SIG-M5 treated with dmso at 0.1 percent for 504 hours (cell line): Measurements from ENCODE around the gene APOBEC3H.

Experiments
- DNase-seq: peaks from one replicate; lab custom pipeline; 2025; ENCODE audit not compliant: unreplicated experiment; lab: John Stamatoyannopoulos, UW

The APOBEC3H gene

DNA sequence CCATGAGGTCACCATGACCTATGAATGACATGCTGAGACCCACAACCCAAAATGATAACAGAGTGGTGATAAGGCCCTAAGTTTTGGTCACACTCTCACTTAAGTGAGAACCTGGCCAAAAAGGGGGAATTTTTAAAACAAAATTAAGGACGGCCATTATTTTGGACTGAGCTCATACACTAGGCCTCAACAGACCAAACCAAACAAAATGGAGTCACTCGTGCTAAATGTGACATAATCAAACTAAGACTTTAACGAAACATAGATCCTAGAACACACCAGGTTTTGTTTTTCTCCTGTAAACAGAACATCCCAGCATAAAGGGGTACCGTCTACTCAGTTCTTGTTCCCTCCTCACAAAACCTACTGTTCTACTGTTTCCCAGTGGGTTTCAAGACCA is 11.4 kb downstream of the APOBEC3H start:
- DNase-seq, result no peak

DNA sequence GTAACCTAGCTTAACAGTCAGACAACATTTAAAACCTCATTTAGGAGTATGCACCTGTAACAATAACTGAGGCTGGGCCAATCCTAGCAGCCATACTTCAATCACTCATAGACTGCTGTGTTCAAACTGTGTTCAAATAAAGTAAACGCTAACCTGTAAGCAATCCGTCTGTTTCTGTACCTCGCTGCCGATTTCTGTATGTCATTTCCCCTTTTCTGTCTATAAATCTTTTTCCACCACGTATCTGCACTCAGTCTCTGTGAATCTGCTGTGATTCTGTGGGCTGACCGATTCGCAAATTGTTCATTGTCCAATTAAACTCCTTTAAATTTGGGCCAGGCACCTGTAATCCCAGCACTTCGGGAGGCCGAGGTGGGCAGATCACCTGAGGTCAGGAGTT is 12.3 kb downstream of the APOBEC3H start:
- no peak for DNase-seq

DNA sequence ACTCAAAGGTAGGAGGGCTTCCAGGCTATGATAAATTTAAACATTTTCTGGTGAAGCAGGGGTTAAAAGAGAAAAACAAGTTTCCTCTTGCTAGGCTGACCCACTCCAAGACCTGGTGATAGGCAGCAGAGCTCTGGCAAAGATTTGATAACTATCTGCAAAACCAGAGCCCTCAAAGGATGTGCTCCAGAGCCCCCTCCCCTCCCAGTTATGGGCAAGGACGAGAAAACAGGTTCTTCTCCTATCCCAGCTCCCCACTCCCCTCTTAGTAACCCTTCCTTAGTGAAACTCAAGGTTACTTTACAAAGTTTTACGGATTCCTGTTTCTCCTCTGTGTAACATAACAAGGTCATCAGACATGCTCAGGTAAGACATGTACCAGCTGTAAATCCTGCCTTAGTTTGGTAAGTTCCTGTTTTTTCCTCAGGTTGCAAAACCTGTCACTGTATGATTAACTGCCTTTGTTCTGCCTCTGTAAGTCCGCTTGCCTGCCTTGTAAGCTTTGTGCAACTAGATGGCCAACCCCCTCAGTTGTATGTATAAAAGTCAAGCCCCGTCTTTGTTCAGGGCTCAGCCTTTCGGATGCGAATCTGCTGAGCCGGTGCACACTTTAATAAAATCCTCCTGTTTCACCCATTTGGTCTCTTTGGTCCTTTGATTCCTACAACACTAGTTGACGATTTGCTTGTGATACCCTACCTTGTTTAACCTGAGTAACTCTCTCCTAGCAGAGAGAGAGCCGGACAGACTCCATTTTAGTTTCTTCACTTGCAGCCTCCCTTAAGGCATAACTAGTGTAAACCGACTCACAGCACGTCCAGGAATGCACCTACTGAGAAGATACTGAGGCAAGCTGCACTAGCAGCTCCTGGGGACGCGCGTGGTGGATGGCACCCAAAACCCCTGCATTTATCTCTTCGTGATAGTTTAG is 13.9 kb downstream of the APOBEC3H start:
- no peak for DNase-seq

DNA sequence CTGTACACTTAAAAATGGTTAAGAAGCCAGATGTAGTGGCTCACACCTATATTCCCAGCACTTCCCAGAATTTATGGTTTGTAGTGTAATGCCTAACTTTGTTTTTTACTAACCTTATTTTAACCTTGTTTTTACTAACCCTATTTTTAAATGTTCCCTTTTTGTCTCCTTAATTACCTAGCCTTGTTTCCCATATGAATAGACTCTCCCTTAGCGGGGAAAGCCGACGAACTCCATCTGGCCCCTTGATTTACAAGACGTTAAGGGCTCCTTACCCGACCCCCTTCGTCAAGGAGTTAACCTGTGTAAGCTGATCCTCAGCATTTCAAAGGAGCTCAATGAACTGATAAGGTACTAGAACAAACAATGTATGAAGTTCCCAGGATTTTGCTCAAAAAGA is 17.1 kb downstream of the APOBEC3H start:
- DNase-seq, result no peak

DNA sequence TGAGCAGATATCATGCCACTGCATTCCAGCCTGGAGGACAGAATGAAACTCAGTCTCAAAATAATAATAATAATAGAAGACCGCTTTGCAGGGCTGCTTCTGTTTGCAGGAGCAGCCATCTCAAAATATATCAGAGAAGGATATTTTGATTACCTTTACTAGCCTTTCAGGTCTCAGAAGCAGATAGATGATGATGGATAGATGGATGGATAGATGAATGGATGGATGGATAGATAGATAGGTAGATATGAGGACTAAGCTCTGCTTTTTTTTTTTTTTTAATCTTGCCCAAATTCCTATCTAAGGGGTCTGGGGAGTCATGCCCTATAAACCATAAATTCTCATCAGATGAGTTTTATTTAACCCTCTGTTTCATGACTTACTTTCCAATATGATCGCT is 18.5 kb downstream of the APOBEC3H start:
- no peak for DNase-seq

DNA sequence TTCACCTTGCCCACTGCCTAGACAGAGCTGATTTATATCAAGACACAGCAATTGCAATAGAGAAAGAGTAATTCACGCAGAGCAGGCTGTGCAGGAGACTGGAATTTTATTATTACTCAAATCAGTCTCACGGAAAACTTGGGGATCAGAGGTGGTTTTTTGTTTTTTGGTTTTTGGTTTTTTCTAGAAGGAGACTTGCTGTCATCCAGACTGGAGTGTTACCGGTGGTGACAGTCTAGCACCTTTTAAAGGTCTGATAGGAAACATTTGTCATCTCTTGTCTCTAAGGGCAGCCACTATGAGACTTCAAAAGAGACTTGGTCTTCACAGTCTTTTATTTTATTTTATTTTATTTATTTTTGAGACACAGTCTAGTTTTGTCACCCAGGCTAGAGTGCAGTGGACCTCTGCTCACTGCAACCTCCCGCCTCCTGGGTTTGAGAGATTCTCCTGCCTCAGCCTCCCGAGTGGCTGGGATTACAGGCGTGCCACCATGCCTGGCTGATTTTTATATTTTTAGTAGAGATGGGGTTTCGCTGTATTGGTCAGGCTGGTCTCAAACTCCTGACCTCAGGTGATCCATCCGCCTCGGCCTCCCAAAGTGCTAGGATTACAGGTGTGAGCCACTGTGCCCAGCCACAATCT is 19.1 kb downstream of the APOBEC3H start:
- DNase-seq, result no peak

DNA sequence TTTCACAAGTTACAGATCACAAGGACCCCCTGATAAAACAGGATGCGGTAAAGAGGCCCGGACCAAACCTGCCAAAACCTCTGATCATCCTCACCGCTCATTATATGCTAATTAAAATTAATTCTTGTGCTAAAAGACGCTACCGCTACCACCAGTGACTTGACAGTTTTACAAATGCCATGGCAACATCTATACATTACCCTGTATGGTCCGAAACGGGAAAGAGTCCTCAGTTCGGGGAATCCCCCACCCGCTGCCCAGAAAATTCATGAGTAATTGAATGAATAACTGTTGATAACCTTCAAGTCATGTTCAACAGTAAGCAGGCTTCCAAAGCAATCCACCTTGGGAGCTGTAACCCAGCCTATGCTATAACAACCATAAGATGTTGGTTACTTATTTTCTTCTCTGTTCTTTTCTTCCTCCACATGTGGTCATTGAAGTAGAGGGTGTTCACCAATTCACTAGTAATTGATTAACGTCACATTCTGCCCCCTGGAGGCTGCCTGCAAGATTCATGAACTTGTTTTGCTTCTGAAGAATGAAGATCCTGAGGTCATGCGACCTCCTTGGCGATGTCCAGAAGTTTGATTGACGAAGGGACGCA is 20.6 kb downstream of the APOBEC3H start:
- DNase-seq, result peak; percentile 36

DNA sequence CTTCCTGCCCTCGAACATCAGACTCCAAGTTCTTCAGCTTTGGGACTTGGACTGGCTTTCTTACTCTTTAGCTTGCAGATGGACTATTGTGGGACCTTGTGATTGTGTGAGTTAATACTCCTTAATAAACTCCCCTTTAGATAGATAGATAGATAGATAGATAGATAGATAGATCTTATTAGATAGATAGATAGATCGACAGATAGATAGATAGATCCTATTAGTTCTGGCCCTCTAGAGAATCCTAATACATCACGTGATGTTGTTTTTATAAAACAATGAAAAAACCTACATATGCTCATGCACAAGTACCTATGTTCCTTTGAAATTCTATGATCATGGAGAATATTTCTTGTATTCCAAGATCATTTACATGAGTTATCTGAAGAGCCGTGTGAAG is 23.9 kb downstream of the APOBEC3H start:
- no peak for DNase-seq

DNA sequence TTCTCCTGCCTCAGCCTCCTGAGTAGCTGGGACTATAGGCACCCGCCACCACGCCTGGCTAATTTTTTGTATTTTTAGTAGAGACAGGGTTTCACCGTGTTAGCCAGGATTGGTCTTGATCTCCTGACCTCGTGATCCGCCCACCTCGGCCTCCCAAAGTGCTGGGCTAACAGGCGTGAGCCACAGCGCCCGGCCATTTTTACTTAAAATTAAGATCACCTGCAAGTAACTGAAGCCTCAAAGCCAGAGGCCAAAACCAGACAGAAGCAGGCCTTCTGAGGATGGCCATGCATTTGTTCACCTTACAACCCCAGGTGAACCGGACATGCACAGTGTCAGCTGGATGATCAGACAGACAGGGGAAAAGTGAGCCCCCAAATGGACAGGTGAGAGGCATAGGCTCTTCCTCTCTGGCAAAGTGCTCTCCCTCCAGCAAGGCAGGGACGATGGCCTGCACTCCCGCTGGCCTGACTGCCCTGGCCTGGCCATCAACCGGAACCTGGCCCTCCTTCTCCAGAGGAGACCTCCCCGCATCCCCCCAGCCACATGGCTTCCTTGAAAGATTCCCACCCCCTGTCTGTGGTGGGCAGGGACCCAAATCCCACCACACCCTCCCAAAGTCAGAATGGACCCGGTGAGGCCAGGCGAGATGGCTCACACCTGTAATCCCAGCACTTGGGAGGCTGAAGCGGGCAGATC is 25.9 kb downstream of the APOBEC3H start:
- DNase-seq, result no peak

DNA sequence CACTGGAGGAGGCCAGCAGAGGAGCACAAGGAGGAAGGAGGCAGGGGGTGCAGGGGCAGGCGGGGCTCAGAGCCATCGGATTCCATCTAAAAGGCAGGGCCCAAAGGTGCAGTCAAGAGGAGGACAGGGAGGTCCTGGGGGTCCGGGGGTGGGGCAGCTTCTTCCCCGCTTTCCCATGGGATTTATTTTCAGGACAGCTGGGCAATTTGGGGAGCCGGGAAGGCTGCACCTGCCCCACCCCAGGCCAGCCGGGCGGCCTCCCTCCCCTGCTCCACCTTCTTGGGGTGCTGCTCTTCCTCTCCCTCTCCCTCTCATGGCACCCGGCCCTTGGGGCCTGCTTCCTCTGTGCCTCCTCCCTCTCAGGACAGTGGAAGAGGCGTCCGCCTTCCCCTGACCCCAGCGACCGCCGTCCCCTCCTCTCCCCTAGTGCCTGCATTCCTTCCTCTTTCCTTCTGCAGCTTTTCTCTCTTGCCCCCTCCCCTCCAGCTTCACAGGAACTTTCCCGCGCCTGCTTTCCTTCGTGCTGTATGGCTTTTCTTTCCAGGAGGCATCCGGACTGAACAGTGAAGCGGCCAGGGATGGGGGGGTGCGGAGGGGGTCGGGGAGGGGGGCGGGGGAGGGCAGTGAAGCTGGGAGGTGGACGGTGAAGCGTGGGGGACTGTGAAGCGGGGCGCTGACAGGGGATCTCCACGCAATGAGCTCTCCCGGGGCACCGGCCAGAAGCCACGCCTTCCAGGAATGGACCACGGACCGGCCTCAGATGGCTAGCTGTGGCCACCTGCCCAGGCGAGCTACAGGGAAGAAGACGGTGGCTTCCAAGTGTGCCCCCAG is 26.9 kb downstream of the APOBEC3H start:
- no peak for DNase-seq

DNA sequence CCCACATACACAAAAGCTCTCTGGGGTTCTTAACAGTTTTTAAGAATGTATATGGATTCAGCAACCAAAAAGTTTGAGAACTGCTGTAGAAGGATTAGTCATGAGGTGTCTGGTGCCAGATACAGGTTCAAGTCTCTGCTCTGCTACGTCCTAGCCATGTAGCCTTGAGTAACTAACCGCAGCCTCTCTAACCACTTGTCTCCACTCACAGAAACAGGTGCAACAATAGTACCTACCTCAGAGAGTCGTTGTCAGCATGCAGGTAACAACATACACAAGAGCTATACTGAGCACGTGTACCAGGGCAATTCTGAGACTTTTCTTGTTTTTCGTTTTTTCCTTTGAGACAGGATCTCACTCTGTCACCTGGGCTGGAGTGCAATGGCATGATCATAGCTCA is 28.6 kb downstream of the APOBEC3H start:
- DNase-seq, result no peak

DNA sequence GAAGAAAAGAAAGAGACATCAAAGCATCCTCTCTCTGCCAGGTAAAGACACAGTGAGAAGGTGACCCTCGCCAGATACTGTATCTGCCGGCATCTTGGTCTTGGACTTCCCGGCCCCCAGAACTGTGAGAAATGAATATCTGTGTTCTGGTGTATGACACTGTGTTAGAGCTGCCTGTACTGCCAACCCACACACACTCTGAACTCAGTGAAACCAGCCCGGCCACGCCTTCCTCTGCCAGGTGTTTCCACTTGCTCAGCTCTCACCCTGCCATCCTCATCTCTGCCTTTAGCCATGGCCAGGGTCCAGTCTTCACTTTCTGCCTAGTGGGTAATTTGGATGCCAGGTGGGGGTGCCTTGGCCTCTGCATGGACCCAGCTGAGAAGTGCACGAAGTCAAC is 31.5 kb downstream of the APOBEC3H start:
- no peak for DNase-seq

DNA sequence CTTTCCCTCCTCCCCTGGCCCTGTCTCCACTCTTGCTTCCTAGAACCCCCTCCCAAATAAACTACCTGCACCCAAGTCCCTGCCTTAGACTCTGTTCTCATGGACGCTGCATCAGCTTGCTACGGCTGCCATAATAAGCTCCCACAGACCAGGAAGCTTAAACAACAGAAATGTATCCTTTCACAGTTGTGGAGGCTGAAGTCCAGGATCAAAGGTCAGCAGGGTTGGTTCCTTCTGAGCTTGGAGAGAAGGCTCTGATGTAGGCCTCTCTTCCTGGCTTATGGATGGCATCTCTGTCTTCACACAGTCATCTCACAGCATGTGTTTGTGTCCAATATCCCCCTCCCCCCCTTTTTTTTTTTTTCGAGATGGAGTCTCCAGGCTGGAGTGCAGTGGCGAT is 32.0 kb downstream of the APOBEC3H start:
- no peak for DNase-seq

DNA sequence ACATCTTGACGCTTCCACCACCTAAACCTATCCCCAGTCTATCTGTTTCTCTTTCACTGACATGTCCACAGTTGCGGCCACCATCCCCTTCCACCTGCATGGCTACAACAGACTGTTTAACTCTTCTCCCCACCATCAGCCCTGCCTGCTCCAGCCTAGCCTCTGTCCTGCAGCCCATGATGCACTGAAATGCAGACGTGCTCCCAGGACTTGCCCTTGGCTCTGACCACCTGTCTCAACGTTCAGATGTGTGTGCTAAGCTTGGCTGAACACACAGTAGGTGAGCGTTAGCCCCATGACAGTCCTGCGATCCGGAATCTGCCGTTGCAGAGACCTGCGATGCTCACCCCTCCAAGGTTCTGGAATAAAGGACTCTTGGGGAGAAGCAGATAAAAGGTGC is 32.7 kb downstream of the APOBEC3H start:
- DNase-seq, result no peak

DNA sequence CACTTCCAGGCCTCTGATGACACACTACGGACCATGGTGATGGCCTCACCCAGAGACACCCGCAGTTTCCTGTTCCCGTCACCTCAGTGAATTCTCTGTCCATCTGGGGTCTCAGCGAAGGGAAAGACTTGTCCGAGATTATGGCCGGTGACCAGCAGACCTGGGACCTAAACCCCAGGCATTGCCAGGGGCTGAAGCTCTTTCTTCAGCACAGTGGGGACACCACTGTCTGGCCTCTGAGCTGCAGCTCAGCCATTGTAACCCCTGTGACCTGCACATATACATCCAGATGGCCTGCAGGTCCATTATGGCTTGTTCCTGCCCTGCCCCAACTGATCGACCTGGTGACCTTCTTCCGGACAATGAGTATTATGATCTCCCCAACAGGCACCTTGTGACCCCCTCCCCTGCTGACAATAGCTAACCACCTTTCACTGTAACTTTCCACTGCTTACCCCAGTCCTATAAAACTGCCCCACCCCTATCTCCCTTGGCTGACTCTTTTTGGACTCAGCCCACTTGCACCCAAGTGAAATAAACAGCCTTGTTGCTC is 33.2 kb downstream of the APOBEC3H start:
- DNase-seq, result no peak

DNA sequence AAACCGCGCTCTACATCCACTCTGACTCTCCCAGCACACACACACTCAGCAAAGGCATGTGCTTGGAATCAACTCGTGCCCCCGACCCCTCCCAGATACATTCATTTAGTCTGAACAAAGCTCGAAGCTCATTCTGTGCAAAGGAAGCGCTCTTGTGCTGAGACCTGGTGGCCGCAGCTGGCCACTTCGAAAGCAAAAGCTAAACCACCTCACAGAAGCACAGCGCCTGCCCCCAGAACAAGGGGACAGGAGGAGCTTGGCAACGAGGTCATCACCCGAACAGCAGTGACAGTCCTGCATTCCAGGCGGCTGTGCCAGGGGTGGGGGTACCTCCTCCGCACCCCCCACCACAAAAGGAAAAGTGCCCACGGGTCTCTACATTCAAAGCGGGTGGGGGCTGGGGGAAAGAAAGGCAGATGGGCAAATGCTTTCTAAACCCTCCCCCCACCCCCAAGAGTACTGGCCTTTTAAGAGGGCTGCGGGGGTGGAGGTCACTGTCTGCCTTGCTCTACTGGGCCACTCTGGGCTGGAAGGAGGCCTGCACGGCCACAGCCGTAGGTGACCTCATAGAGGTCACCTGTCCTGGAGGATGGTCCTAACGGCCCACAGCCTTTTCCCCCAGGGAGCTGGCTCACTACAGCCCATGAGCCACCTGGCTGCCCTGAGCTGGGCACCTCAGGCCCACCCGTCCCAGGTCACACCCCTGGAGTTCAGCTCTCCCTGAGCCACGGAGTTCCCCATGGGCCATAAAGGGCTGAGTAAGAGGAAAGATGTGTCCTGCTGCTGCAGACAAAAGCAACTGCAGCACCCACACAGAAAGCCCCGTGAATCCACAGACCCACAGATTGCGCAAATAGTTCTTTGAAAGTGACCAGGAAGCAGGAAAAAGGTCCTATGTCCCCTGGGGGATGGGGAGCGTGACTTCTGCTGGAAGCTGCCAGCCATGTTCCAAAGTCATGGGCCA is 34.1 kb downstream of the APOBEC3H start:
- no peak for DNase-seq

DNA sequence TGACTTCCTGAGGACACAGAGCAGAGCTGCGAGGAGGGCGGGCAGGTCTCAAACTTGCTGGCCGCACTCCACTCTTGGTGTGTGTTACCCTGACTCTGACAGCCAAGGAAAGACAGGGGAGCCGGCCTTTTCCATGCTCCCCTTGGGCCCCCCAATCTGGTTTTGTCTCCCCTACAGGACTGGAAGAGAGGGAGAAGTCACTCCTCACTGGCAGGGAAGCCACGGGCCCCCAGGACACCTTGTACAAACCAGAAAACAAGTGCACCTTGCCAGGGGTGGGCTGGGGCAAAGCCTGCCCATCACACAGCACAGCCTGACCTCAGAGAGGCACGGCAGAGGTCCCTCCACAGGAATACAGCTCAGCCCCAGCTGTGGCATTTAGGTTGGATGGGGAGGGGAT is 35.2 kb downstream of the APOBEC3H start:
- no peak for DNase-seq

DNA sequence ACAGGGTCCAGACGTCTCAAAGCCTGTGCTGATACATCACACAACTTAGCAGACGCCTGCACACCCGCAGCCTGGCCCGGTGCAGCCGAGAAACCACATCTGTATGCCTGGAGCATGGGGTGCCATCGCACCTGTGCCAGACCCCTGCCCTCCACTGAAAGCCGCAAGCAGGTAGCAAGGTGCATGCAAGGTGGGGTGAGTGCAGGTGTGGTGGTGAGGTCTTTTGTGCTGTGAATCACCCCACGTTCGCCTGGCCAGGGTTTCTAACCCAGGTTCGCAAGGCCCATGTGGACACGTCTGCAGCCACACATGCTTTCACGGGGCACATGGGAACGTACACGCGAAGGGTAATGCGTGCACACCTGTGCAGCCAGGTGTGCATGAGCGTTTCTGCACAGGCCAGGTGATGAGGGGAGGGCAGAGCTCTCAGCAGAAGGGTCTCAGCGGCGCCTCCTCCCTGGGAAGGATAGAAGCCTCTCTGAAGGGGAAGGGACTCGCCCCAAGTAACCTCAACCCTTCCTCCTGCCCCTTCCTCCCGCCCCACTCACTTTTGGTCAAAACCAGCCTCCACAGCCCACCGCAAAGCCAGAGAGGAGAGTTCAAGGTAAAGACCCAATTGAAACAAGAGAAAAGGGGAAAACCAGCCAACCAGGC is 36.0 kb downstream of the APOBEC3H start:
- no peak for DNase-seq

DNA sequence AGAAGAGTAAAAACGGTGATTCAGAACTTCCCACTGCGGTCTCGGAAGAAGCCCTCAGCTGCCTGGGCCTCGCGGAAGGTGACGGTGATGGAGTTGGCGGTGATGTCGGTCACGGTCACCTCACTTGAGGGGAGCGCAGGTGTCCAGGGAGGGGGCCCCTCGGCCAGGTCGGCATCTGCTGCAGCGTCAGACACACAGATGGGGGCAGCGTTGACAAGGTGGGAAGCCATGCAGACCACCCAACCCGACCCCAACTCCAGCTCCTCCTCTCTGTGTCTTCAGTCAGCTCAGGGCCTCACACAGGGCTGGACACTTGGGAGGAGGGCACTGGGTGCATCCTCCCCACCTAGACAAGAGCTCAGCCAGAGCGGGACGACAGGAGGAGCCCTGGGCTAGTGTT is 36.8 kb downstream of the APOBEC3H start:
- no peak for DNase-seq
